Measurements from ENCODE around the gene EVA1B. TPM values are rescaled to one million over a fixed set of nuclear protein-coding genes. Genes with fewer than 3 reads are reported as not detected.

Gene EVA1B
- total RNA-seq, 1 donor from 2014 or later: 3.1 TPM

- H3K27ac ChIP-seq: no peak overlapping the region
Observed at GRCh38 chr1:36352910-36353878, 29.7 kb upstream of the EVA1B start.

GRCh38 chr1:36352125-36352909 lies 28.9 kb upstream of the EVA1B start:
- Histone ChIP-seq H3K36me3 (no peaks in the 10 kb centered on the region), H3K4me2 (peak overlapping the region; percentile 60), H4K20me1 (ENCODE audit: low read depth) (no peaks in the 10 kb centered on the region), H2AFZ (replicated peaks) (no peak overlapping the region), H3F3A (ENCODE audit: low read depth) (peaks cover 2% of the 10 kb centered on the region), H3K4me3 (no peak overlapping the region), H3K4me1 (peaks cover 18% of the 10 kb centered on the region), H3K79me2 (ENCODE audit: low read depth) (no peaks in the 10 kb centered on the region), H3K27me3 (no peaks in the 10 kb centered on the region), H3K9me3 (ENCODE audit: low read depth) (no peaks in the 10 kb centered on the region), H3K27ac (no peak overlapping the region), H3K9ac (no peak overlapping the region)
- Mint-ChIP-seq H3K27ac (peak overlapping the region; percentile 84), H3K9me3 (no peaks in the 10 kb centered on the region), H3K36me3 (peaks cover 19% of the 10 kb centered on the region), H3K27me3 (ENCODE audit: insufficient read depth, low read depth) (peaks cover 2% of the 10 kb centered on the region), H3K4me3 (no peak overlapping the region), H3K4me1 (peaks cover 25% of the 10 kb centered on the region)
- no peak for TF ChIP-seq EZH2phosphoT487 (IDR thresholded peaks at IDR 0.05)
- peak; percentile 12 for TF ChIP-seq CTCF (IDR thresholded peaks at IDR 0.05)
- no peak for TF ChIP-seq EZH2 (IDR thresholded peaks at IDR 0.05)
- no peak for DNase-seq (ENCODE audit: low spot score)

More at GRCh38 chr1:36352910-36353878, 29.7 kb upstream of the EVA1B start:
- H3K4me3 ChIP-seq: no peak overlapping the region
- H3K4me1 Mint-ChIP-seq: peaks cover 25% of the 10 kb centered on the region
- peaks cover 18% of the 10 kb centered on the region for H3K4me1 ChIP-seq
- peaks cover 14% of the 10 kb centered on the region for H3K36me3 Mint-ChIP-seq
- no peak overlapping the region for H3K27ac Mint-ChIP-seq
- peaks cover 3% of the 10 kb centered on the region for H3K27me3 Mint-ChIP-seq (ENCODE audit: insufficient read depth, low read depth)
- H3F3A ChIP-seq (ENCODE audit: low read depth): peaks cover 2% of the 10 kb centered on the region
- no peaks in the 10 kb centered on the region for H3K9me3 Mint-ChIP-seq
- no peaks in the 10 kb centered on the region for H4K20me1 ChIP-seq (ENCODE audit: low read depth)
- H2AFZ ChIP-seq (replicated peaks): no peak overlapping the region
- no peaks in the 10 kb centered on the region for H3K9me3 ChIP-seq (ENCODE audit: low read depth)
- H3K4me3 Mint-ChIP-seq: no peak overlapping the region
- no peaks in the 10 kb centered on the region for H3K36me3 ChIP-seq
- no peaks in the 10 kb centered on the region for H3K27me3 ChIP-seq
- H3K79me2 ChIP-seq (ENCODE audit: low read depth): no peaks in the 10 kb centered on the region
- no peak for TF ChIP-seq EZH2phosphoT487 (IDR thresholded peaks at IDR 0.05)
- TF ChIP-seq EZH2 (IDR thresholded peaks at IDR 0.05): no peak
- no peak for DNase-seq (ENCODE audit: low spot score)
- H3K4me2 ChIP-seq: no peak overlapping the region
- no peak overlapping the region for H3K9ac ChIP-seq

- Histone ChIP-seq H3K9ac (no peak overlapping the region), H3K9me3 (ENCODE audit: low read depth) (no peaks in the 10 kb centered on the region), H3K4me3 (no peak overlapping the region), H3K36me3 (no peaks in the 10 kb centered on the region), H3K27ac (no peak overlapping the region), H3K27me3 (no peaks in the 10 kb centered on the region), H3K4me1 (peaks cover 18% of the 10 kb centered on the region), H3F3A (ENCODE audit: low read depth) (peaks cover 2% of the 10 kb centered on the region), H2AFZ (replicated peaks) (no peak overlapping the region), H3K79me2 (ENCODE audit: low read depth) (no peaks in the 10 kb centered on the region), H3K4me2 (peak overlapping the region; percentile 60), H4K20me1 (ENCODE audit: low read depth) (no peaks in the 10 kb centered on the region)
- H3K4me1 Mint-ChIP-seq: peaks cover 25% of the 10 kb centered on the region
- peak overlapping the region; percentile 92 for H3K27ac Mint-ChIP-seq
- peak; percentile 91 for DNase-seq (ENCODE audit: low spot score)
- peaks cover 2% of the 10 kb centered on the region for H3K27me3 Mint-ChIP-seq (ENCODE audit: insufficient read depth, low read depth)
- peaks cover 21% of the 10 kb centered on the region for H3K36me3 Mint-ChIP-seq
- peak overlapping the region; percentile 43 for H3K4me3 Mint-ChIP-seq
- H3K9me3 Mint-ChIP-seq: no peaks in the 10 kb centered on the region
- TF ChIP-seq EZH2 (IDR thresholded peaks at IDR 0.05): no peak
- no peak for TF ChIP-seq CTCF (IDR thresholded peaks at IDR 0.05)
- TF ChIP-seq EZH2phosphoT487 (IDR thresholded peaks at IDR 0.05): no peak
Observed at GRCh38 chr1:36351227-36351977, 28.0 kb upstream of the EVA1B start.
